NCI-H82 treated with DMSO at 0.1 percent for 48 hours (cell line): ENCODE data around the gene ZNF70.

Experiments used
- DNase-seq: peaks from one replicate; lab custom pipeline; 2025; ENCODE audit not compliant: unreplicated experiment; lab: John Stamatoyannopoulos, UW

ZNF70 gene

DNA sequence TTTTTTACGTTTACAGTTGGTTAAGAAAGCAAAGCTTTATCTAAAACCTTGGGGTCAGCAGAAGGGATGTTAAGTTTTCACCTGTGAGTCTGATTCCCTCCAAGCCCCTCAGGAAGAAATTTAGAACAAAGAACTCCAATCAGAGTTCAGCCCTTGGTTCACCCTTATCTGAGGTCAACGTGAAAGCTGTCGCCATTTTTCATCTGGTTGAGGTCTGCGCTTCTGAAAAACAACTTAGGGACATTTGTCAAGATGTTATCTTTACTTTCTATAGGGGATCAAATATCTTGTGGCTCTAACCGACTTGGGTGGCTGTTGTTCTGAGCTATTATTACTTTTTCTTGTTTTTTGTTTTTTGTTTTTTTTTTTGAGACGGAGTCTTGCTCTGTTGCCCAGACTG, 30.1 kb downstream of the ZNF70 start:
- no peak for DNase-seq

DNA sequence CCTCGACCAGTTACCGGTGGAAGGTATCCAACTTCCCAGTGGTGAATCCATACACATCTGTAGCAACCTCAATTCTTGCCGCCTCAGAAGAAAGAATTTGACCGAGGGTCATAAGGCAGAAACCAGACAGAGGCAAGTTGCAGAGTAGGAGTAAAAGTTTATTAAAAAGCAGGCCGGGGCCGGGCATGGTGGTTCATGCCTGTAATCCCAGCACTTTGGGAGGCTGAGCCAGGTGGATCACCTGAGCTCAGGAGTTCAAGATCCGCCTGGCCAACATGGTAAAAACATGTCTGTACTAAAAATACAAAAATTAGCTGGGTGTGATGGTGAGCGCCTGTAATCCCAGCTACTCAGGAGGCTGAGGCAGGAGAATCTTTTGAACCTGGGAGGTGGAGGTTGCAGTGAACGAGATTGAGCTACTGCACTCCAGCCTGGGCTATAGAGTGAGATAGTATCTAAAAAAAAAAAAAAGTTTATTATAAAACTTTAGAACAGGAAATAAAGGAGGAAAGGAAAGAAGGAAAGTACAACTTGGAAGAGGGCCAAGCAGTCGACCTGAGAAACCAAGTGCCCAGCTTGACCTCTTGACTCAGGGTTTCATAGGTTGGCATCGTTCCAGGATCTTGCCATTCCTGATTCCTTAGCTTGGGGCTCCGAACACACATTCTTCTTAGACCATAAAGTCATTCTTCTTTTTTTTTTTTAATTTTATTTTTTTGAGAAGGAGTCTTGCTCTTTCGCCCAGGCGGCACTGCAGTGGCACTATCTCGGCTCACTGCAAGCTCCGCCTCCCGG, 32.3 kb downstream of the ZNF70 start:
- no peak for DNase-seq

DNA sequence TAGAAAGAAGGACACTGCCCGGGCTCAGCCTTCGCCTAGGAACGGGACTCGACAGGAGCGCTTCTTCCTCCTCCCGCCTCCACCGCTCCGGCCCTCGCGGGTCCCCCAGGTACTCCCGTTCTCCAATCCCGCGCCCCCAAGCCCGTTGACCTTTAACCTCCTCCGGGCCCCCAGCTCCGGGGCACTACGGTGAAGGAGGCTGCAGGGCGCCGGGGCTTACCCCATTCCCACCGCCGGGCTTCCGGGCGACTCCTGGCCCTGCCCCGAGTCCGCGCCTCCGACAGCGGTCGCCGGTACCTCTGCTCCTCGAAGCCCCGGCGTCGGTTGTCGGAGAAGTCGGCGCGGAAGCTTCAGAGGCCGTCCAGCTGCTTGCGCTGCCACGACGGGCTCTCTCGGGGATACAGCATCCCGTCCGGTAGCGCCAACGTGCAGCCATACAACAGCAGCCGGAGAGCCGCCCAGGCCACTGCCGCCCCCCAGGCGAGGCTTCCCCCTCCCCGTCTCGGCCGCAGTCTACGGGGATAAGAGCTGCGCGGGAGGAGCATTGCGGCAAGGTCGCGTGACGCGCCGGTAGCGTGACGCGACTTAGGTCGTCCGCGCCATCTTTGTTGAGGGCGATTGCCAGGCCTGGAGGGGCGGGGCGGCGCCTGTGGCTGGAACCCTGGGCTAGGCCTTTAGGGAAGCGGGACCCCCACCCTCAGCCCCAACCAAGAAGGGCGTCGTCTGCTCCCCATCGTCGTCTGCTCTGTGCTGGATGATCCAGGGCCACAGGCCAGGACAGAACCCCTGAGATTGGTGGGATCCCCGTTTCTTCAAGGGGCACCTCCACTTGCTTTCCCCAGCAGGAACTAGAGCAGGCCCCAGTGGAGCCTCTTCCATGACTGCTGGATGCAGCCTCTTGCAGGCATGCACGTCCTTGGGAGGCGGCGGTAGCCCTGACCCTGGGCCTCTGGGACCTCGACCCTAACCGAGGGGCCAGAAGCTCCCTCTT, 33.8 kb downstream of the ZNF70 start:
- DNase-seq = peak; percentile 49

DNA sequence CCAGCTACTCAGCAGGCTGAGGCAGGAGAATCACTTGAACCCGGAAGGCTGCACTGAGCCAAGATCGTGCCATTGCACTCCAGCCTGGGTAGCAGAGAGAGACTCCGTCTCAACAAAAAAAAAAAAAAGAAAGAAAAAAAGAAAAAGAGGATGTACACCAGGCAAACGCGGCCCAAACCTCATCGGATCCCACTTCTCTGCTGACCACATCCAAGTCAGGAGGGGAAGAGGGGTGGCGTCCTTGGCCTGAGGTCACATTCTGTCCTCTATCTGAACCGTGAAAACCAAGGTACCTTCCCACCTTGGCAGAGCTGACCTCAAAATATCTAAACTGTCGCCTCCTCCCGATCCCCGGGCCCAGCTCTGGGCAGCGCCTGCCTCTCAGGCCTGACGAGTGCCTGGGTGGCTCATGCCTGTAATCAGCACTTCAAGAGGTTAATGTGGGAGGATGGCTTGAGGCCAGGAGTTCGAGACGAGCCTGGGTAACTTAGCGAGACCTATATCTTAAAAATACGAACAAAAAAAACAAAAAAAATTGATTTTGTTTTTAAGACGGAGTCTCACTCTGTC, 35.0 kb downstream of the ZNF70 start:
- no peak for DNase-seq

DNA sequence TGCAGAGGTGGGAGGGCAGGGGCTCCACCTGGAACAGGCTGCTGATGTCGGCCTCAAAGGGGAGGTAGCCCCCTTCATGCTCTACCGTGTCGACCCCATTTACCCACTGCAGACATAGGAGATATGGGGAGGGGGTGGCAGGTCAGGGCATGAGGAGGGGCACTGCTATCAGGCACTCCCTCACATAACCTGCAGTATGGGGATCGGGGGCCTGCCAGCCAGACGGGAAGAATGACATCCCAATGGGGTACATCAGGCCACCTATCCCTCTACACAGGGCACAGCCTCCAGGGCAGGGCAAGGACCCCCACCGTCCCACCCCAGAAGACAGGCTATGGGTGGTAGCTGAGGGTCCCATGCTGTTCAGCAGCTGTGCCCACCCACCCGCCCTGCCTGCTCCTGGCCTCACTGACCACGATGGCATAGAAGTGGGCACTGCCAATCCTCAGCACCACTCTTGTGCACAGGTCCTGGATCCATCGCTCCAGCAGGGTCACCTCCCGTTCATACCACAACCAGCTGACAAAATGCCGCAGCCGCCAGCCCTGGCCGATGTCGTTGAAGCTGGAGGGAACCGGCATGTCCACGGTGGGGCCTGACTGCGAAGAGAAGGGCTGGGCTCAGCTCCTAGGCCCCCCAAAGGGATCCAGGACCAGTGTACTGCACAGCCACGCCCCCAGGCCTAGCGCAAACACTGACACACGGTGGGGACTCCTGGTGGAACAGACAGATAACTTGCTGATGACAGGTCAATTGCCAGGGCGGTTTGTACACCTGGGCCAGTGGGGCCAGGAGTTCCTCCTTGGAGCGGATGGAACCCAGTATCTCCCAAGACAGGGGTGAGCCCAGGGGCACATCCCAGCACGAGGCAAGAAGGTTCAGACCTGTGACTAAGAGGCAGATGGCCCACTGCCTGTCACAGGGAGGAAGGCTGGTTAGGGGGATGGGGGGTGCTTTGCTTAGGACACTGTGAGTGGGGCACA, 36.0 kb downstream of the ZNF70 start:
- DNase-seq = no peak

DNA sequence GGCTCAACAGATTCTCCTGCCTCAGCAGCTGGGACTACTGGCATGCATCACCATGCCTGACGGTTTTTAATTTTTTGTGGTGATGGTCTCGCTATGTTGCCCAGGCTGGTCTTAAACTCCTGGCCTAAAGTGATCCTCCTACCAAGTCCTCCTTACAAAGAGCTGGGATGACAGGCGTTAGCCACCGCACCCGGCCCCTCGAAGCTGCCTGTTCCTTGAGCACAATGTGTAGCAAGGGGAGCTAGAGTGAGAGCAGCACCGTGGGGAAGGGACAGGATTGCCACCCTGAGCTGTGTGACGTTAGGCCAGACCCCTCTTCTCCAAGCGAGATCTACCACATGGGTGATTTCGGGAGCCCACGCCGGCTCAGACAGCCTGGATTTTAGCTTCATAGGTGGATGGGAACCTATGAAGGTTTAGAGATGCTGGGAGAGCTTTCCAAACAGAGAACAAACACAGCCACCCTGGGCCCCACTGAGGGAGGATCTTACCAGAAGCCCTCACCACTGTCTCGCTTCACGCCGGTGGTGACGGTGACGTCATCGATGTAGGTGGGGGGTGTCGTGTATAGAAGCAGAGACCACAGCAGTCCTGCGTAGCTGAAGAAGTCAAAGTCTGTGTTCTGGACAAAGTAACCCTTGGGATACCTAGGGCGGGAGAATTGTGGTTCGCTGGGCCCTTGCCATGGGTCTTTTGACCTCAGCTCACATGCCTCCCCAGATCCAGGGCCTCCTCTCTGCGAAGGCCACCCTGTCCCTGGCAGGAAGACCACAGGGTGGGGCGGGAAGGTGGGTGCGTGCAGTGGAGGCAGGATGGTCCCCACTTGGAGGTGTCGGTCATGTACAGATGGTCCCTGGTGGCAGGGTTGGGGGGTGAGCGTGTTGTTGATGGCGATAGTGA, 37.0 kb downstream of the ZNF70 start:
- DNase-seq = no peak

DNA sequence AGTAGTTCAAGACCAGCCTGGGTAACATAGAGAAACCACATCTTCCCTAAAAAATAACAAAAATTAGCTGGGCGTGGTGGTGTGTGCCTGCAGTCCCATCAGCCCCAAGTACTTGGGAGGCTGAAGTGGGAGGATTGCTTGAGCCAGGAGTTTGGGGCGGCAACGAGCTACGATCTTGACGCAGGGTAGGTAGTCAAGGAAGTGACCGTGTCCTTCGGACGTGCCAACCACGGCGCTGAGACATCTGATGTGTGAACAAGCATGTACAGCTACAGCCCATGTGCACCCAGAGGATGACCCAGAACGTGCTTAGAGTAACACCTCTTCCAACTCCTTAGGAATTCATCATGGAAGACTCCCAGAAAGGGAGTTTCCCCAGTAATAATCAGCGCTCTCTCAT, 38.7 kb downstream of the ZNF70 start:
- no peak for DNase-seq

DNA sequence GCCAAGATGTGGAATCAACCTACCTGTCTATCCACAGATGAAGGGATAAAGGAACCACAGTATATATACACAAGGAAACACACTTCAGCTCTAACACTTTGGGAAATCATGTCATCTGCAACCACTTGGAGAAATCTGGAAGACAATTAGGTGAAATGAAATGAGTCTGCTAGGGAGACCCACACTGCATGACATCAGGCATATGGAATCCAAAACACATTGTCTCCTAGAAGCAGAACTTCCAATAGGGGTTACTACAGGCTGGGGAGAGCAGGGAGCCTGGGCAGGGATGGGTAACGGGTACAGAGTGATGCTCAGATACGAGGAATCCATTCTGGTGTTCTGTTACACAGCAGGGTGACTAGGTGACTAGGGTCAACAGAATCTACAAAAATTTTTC, 41.8 kb downstream of the ZNF70 start:
- no peak for DNase-seq

DNA sequence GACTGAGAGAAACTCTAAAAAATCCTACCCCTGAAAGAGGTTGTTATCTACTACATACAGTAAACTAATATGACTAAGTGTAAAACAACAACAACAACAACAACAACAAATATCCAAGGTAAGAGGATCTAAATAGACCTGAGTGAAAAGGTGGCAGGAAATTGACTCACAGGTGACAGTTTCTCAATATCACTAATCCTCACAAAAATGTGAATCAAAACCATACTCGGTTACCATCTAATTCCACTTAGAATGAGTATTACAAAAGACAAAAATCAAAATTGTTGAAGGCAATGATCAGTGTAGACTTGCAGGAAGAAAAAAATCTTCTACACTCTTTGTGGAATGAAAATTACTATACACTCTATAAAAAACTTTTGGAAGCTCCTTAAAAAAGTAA, 42.6 kb downstream of the ZNF70 start:
- no peak for DNase-seq

DNA sequence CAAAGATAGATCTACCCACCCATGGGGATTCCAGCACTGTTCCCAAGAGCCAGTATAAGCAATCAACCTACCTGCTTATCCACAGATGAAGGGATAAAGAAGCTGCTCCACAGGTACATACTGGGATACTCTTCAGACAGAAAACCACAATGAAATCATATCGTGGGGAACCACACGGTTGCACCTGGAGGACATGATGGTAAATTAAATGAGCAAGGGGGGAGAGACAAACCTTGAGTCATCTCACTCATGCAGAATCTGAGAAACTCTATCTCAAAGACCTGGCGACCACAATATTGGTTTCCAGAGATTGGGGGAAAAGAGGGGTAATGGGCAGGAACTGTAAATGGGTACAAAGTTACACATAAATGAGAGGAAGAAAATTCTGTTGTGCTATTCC, 45.6 kb downstream of the ZNF70 start:
- no peak for DNase-seq

DNA sequence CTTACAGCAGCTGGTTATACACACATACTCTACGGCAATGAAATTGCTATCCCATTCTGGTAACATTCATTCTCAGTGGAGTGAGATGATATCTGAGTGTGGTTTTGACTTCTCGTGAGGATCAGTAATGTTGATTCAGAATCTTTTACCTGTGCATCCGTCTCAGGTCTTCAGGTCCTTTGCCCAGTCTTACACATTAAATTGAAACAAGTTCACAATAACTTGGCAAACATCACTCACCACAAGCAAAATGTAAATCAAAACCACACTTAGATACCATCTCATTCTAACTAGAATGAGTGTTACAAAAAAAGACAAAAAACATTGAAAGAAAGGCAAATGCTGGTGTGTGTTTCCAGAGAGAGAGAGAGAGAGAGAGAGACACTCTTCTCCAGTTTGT, 46.1 kb downstream of the ZNF70 start:
- DNase-seq = no peak

DNA sequence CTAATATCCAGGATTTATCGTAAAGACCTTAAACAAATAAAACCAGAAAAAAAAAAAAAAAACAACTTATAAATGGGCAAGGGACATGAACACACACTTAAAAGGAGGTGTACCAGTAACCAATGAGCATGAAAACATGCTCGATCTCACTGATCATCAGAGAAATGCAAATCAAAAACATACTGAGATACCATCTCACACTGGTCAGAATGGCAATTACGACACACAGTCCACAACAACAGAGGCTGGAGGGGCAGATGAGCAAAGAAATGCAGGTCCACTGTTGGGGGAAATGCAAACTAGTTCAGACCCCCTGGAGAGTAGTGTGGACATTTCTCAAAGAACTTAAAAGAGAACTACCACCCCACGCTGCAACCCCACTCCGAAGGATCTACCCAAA, 46.9 kb downstream of the ZNF70 start:
- no peak for DNase-seq

DNA sequence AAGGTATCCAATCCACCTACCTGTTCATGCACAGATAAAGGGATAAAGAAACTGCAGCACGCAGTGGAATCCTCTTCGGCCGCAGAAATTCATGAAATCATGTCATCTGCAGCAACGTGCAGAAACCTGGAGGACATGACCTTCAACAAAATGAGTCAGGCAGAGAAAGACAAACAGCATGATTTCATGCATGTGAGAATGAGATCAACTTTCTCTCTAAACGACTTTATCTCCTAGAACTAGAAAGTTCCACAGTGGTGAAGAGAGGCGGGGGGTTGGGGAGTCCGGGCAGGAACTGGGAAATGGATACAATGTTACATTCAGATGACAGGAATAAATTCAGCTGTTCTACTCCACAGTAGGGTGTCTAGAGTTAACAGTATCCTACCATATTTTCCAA, 50.2 kb downstream of the ZNF70 start:
- no peak for DNase-seq

DNA sequence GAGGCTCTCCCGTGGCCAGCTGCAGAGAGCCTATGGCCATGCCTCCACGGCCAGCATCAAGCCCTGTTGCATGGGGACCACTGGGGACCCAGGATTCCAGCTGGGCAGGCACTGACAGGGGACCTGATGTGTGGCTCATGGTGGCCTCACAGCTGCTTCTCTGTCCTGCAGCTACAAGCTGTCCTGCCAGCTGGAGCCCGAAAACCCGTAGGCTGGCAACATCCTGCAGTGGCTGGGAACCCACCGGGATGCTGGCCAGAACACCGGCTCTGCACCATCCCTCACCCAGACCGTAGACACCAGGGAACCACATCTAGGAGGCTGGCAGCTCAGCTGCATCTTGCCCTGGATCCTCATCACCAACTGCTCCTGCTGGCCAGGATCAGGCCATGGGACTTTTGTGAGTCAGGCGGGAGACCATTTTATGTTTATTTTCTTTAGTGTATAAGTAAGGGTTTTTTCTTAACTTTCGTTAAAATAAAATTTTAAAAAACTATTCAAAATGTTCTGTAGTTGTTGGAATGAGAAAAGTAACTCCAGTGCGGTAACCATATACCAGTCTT, 52.2 kb downstream of the ZNF70 start:
- DNase-seq = no peak

DNA sequence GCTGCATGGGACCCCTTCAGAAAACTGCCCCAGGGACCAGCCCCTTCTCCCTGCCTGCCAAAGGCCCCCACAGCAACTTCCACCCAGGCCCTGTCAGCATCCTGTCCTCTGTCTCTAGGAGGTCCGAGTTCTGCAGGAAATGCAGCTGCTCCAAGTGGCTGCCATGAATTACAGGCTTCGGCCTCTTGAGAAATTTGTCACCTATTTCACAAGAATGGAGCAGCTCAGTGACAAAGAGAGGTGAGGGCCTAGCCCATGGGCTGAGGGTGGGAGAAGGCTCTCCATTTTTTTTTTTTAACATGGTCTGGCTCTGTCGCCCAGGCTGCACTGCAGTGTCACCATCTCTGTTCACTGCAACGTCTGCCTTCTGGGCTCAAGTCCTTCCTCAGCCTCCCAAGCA, 52.8 kb downstream of the ZNF70 start:
- no peak for DNase-seq

DNA sequence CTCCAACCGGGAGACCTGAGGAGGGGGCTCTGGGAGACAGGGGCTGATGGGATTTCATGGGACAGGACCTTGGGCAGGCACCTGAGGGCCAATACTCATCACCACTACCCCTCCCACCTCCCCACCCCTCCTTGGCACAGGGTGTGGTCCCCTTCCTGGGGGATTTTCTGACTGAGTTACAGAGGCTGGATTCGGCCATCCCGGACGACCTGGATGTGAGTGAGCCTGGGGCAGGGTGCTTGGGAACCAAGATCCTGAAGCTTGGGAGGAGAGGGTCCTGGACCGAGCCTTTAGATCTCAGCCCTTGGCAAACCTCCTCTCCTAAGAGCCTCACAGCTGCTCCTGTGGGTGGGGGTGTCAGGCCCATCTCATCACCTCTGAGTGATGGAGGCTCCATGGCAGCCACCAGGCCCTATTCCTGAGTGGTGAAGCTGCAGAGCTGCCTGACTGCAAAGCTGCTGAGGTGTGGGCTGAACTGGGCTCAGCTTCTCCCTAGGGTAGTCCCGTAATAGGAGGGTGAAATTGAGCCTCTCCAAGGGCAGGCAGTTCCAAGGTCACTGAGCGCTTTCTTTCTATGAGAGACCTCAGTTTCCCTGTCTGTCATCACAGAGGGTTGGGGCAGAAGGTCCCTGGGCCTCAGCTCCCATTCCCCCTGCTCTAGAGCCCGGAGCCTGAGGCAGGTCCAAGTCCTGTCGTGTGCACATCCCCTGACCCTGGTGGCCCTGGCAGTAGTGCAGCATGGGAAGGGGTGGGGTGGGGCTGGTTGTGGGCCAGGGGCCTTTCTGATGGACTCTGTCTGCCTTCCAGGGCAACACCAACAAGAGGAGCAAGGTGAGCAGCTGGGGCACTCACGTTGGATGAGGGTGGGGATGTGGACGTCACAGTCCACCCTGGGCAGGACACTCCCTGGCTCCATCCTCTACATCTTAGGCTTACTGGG, 53.6 kb downstream of the ZNF70 start:
- DNase-seq = no peak

DNA sequence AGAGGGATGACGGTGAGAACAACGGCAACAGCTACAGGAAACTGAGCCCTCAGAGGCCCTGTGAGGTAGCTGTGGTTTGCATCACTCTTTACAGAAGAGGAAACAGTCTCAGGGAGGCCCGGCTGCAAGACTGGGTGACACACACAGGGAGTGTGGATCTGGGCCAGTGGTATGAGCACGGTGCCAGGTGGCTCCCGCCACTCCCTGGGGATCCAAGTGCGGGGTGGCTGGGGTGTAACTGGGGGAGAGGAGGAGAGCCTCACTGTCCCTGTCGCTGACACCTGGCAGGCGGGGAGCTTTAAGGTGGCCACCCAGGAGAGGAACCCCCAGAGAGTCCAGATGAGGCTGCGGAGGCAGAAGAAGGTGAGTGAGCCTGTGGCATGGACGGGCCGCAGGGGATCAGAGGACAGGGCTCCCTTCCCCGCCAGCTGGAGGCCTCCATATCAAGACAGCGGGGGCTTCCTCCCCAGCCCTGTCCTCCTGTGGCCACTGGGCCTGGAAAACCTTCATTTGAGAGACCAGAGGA, 54.5 kb downstream of the ZNF70 start:
- DNase-seq = no peak
